ENCODE results near the gene KANSL1. TPM values are rescaled to one million over a fixed set of nuclear protein-coding genes. Genes with fewer than 3 reads are reported as not detected.

The KANSL1 gene
- polyA plus RNA-seq, 1 donor from 2014 or later = 16.4 TPM

DNA sequence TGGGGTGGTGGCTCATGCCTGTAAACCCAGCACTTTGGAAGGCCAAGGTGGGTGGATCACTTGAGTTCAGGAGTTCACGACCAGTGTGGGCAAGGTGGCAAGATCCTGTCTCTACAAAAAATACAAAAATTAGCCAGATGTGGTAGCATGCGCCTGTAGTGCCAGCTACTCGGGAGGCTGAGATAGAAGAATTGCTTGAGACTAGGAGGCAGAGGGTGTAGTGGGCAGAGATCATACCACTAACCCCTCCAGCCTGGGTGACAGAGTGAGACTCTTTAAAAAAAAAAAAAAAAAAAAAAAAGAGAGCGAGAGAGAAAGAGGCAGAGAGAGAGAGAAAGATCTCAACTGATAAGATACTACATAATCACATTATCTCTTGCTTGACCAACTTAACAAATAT lies 45.9 kb downstream of the KANSL1 start:
- H3K9me3 Mint-ChIP-seq = peaks cover 0 to 2% (median 0%) of the 10 kb centered on the region in 3 donors
- H3K36me3 Mint-ChIP-seq = peaks cover 4% of the 10 kb centered on the region
- peak overlapping the region in 2 of 4 donors; percentile 28 to 58 for H3K4me3 Mint-ChIP-seq
- no peaks in the 10 kb centered on the region for H3K27me3 Mint-ChIP-seq
- peak overlapping the region; percentile 40 to 91 (median 71) for H3K27ac Mint-ChIP-seq
- H3K4me1 Mint-ChIP-seq = peaks cover 53 to 71% (median 62%) of the 10 kb centered on the region in 3 donors

DNA sequence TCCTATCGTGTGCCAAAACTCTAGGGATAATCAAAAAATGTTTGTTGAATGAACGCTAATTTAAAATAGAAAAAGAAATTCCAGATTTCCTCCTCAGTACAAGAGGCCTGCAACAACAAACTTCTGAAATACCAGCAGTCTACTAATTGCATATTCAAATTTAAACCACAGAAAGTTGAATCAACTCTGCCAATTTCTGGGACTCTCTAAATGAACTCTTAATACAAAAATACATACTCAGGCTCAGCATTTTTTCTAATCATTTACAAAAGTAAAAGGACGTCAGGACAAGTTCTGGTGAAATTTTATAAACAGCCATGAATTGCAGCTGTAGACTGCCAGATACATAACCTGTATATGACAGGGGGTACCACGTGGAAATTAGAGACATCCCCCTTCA lies 49.0 kb downstream of the KANSL1 start:
- no peaks in the 10 kb centered on the region for H3K27me3 Mint-ChIP-seq
- peak overlapping the region in 2 of 3 donors; percentile 7 to 40 for H3K27ac Mint-ChIP-seq
- H3K9me3 Mint-ChIP-seq = no peaks in the 10 kb centered on the region
- peak overlapping the region in 3 of 4 donors; percentile 39 to 74 (median 58) for H3K4me3 Mint-ChIP-seq
- peaks cover 67 to 77% (median 74%) of the 10 kb centered on the region in 3 donors for H3K4me1 Mint-ChIP-seq
- H3K36me3 Mint-ChIP-seq = peaks cover 3% of the 10 kb centered on the region

GRCh38 chr17:46143827-46144236 lies 49.4 kb downstream of the KANSL1 start:
- no peaks in the 10 kb centered on the region for H3K9me3 Mint-ChIP-seq
- peak overlapping the region in 2 of 3 donors; percentile 6 to 40 for H3K27ac Mint-ChIP-seq
- no peaks in the 10 kb centered on the region for H3K27me3 Mint-ChIP-seq
- H3K4me1 Mint-ChIP-seq = peaks cover 71 to 79% (median 78%) of the 10 kb centered on the region in 3 donors
- H3K36me3 Mint-ChIP-seq = peaks cover 3% of the 10 kb centered on the region
- H3K4me3 Mint-ChIP-seq = peak overlapping the region in 3 of 4 donors; percentile 39 to 74 (median 58)

DNA sequence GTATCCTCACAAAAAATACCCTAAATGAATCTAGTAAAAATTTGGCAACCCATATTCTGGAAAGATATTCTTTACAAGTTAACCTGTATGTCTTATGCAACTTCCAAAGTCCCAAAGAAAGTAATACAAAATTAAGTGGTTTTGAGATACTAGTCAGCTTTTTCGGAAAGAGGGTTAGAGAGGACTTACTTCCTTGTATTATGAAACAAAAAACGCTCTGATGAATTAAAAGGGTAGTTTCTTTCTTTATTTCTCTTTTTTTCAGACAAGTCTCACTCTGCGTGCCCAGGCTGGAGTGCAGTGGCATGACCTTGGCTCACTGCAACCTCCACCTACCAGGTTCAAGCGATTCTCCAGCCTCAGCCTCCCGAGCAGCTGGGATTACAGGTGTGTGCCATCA lies 51.6 kb downstream of the KANSL1 start:
- Mint-ChIP-seq H3K4me1 (peaks cover 74 to 81% (median 81%) of the 10 kb centered on the region in 3 donors), H3K27ac (peak overlapping the region; percentile 7 to 79 (median 27)), H3K36me3 (no peaks in the 10 kb centered on the region), H3K4me3 (peak overlapping the region in 3 of 4 donors; percentile 46 to 84 (median 80)), H3K27me3 (no peaks in the 10 kb centered on the region), H3K9me3 (no peaks in the 10 kb centered on the region)

DNA sequence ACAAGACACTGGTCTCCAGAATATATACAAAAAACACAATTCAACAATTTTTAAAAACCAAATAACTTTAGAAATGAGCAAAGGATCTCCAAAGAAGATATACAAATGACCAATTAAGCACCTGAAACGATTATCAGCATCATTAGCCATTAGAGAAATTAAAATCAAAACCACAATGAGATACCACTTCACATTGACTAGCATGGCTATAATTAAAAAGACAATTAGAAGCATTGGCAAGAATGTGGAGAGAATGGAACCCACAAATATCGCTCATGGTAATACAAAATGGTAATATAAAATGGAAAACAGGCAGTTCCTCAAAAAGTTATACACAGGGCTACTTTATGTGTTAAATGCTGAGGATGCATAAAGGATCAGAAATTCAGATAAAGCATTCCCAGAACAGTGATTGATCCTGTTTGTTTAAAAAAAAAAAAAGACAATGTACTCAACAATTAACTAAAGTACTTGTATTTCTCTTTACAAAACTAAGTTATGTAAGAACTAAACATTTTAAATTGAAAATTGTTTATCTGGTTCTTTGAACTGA lies 52.5 kb downstream of the KANSL1 start:
- H3K4me3 Mint-ChIP-seq = peak overlapping the region in 1 of 4 donors; percentile 84
- H3K36me3 Mint-ChIP-seq = peaks cover 2% of the 10 kb centered on the region
- peak overlapping the region in 1 of 3 donors; percentile 7 for H3K27ac Mint-ChIP-seq
- H3K9me3 Mint-ChIP-seq = no peaks in the 10 kb centered on the region
- no peaks in the 10 kb centered on the region for H3K27me3 Mint-ChIP-seq
- H3K4me1 Mint-ChIP-seq = peaks cover 78 to 84% (median 84%) of the 10 kb centered on the region in 3 donors

DNA sequence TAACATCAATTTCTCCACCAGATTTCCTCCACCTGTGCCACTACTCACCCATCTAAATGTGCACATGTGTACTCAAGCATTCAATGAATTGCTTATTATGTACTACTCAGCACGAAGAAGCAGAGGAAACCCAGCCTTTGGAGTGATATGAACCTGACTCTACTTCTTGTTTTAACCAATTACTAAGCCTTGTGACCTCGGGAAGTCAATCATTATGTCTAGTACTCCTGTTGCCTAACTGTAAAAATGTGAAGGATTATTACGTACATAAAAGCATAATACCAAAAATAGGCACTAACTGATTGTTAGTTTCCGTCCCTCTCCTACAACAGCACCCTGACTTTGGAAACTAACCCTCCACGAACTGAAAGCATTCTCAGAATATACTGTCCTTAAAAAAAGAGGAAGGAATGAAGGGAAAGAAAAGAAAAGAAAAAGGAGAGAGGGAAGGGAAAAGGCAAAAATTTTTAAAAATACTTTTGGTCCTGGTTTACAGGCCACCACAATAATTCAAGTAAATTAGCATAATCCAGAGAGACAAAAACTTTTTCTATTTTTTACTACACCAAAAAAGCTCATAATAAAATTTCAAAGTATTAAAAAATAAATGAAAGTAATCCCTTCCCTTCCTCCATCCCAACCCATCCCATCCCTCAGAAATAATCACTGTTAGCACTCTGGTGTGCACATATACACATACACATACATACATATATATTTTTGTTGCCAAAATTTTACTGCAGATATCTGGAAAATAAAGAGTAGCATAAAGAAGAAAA lies 53.6 kb downstream of the KANSL1 start:
- no peak overlapping the region for H3K27ac Mint-ChIP-seq
- H3K27me3 Mint-ChIP-seq = no peaks in the 10 kb centered on the region
- peaks cover 77 to 82% (median 81%) of the 10 kb centered on the region in 3 donors for H3K4me1 Mint-ChIP-seq
- H3K9me3 Mint-ChIP-seq = no peaks in the 10 kb centered on the region
- peaks cover 2% of the 10 kb centered on the region for H3K36me3 Mint-ChIP-seq
- H3K4me3 Mint-ChIP-seq = peak overlapping the region in 2 of 4 donors; percentile 39 to 41

DNA sequence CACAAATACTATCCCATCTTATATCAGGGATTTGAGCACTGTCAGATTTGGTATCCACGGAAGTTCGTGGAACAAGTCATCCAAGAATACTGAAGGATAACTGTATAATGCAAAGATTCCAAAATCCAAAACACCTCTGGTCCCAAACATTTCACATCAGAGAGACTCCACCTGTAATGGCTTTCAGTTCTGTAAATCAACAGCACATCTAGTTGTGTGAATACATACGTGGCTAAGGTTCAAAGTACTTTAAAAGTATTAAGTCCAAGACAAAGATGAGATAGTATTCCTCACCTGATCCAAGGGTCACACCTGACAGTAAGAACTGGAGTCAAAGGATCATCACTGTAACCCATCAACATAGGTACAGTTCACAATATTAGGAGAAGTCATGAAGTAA lies 54.8 kb downstream of the KANSL1 start:
- H3K9me3 Mint-ChIP-seq = no peaks in the 10 kb centered on the region

DNA sequence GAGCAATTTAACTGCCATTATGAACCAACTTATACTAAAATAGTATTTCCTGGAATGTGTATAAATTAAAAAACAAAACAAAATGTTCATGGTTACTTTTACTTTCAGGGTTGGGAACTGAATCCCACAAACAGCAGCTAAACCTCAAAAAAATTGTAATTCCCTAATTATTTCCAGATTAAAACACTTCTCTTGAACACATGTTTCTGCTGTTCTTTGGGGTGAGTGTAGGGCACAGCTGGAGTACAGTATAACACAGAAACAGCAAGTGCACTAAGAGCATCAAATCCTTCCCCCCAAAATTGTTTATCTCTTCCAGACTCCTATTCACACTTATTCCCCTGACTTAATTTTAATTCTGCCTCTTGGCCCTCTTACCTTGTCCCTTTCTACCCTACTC lies 56.4 kb downstream of the KANSL1 start:
- Mint-ChIP-seq H3K4me3 (peak overlapping the region in 2 of 4 donors; percentile 3 to 82), H3K9me3 (no peaks in the 10 kb centered on the region), H3K27ac (peak overlapping the region in 1 of 3 donors; percentile 37), H3K4me1 (peaks cover 68 to 81% (median 74%) of the 10 kb centered on the region in 3 donors), H3K36me3 (peaks cover 4% of the 10 kb centered on the region), H3K27me3 (no peaks in the 10 kb centered on the region)

More for the DNA sequence above, 54.8 kb downstream of the KANSL1 start:
- Mint-ChIP-seq H3K27me3 (no peaks in the 10 kb centered on the region), H3K4me1 (peaks cover 71 to 77% (median 75%) of the 10 kb centered on the region in 3 donors), H3K27ac (no peak overlapping the region), H3K4me3 (no peak overlapping the region), H3K36me3 (peaks cover 4% of the 10 kb centered on the region)

DNA sequence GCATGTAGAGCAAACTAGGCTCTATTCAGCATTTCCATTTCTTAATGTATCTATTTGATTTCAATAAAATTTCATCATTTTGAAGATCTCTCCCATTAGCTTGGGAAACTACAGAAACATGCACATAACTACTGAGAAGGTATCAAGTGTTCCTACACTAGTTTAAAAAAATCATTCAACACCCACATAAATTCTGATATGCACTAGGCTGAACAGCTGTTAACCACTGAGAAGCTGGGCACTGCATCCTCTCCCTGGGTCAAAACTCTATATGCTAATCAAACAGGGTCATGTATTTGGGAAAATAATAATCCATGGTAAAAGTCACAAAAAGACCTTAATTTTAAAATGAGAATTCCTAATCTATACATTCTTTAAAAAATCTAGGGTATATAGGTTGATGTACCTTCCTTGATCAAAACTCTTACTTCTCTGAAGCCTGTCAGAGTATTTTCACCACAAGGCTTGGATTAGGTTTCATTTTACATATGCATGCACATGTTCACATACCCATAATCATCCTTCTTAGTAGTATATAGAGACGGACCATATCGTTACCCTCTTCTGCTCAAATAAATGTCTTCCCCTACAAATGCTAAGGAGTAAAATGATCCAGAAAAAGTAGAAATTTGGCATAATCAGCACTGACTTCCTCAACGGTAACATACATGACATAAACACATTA lies 57.2 kb downstream of the KANSL1 start:
- Mint-ChIP-seq H3K9me3 (no peaks in the 10 kb centered on the region), H3K4me3 (peak overlapping the region in 2 of 4 donors; percentile 19 to 39), H3K36me3 (peaks cover 4% of the 10 kb centered on the region), H3K27ac (peak overlapping the region in 2 of 3 donors; percentile 1 to 37), H3K27me3 (no peaks in the 10 kb centered on the region), H3K4me1 (peaks cover 60 to 78% (median 66%) of the 10 kb centered on the region in 3 donors)

- no peak overlapping the region for H3K27ac Mint-ChIP-seq
- peaks cover 4% of the 10 kb centered on the region for H3K36me3 Mint-ChIP-seq
- H3K9me3 Mint-ChIP-seq = no peaks in the 10 kb centered on the region
- H3K4me1 Mint-ChIP-seq = peaks cover 62 to 78% (median 67%) of the 10 kb centered on the region in 3 donors
- H3K27me3 Mint-ChIP-seq = no peaks in the 10 kb centered on the region
- H3K4me3 Mint-ChIP-seq = no peak overlapping the region
Observed at GRCh38 chr17:46135126-46135812, 58.0 kb downstream of the KANSL1 start.

DNA sequence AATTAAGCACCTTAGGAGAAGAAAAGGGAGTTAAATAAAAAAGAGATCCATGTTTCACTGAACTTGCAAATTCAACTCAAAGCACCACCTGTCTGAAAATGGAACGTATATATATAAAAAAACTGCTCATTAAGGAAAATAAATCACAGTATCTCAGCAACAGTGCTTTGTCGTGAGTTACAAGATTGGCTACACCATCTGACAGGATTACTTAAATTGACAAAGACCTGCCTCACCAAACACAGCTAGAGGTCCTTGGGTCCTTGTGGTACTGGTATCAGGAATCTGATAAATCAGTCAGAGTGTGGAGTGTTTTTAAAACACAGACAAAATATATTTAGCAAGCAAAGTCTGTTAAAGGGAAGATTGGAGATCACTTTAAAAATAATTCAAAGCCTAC lies 63.9 kb downstream of the KANSL1 start:
- H3K27ac Mint-ChIP-seq = no peak overlapping the region
- peaks cover 2% of the 10 kb centered on the region for H3K36me3 Mint-ChIP-seq
- no peaks in the 10 kb centered on the region for H3K9me3 Mint-ChIP-seq
- peaks cover 41 to 62% (median 62%) of the 10 kb centered on the region in 3 donors for H3K4me1 Mint-ChIP-seq
- H3K4me3 Mint-ChIP-seq = no peak overlapping the region
- H3K27me3 Mint-ChIP-seq = no peaks in the 10 kb centered on the region

GRCh38 chr17:46128453-46128852 lies 64.8 kb downstream of the KANSL1 start:
- H3K36me3 Mint-ChIP-seq = no peaks in the 10 kb centered on the region
- peaks cover 44 to 64% (median 61%) of the 10 kb centered on the region in 3 donors for H3K4me1 Mint-ChIP-seq
- H3K4me3 Mint-ChIP-seq = peak overlapping the region in 1 of 4 donors; percentile 23
- peak overlapping the region in 2 of 3 donors; percentile 9 to 54 for H3K27ac Mint-ChIP-seq
- H3K9me3 Mint-ChIP-seq = no peaks in the 10 kb centered on the region
- H3K27me3 Mint-ChIP-seq = no peaks in the 10 kb centered on the region

- Mint-ChIP-seq H3K4me3 (peak overlapping the region in 1 of 4 donors; percentile 29), H3K27ac (peak overlapping the region in 1 of 3 donors; percentile 41), H3K27me3 (no peaks in the 10 kb centered on the region), H3K36me3 (no peaks in the 10 kb centered on the region), H3K9me3 (no peaks in the 10 kb centered on the region), H3K4me1 (peaks cover 45 to 61% (median 61%) of the 10 kb centered on the region in 3 donors)
Observed at GRCh38 chr17:46127524-46127923, 65.7 kb downstream of the KANSL1 start.

GRCh38 chr17:46126840-46127239 lies 66.4 kb downstream of the KANSL1 start:
- peak overlapping the region in 1 of 3 donors; percentile 46 for H3K27ac Mint-ChIP-seq
- no peaks in the 10 kb centered on the region for H3K9me3 Mint-ChIP-seq
- no peak overlapping the region for H3K4me3 Mint-ChIP-seq
- H3K27me3 Mint-ChIP-seq = no peaks in the 10 kb centered on the region
- no peaks in the 10 kb centered on the region for H3K36me3 Mint-ChIP-seq
- peaks cover 47 to 63% (median 61%) of the 10 kb centered on the region in 3 donors for H3K4me1 Mint-ChIP-seq

All from IgD-negative memory B cell (primary cell).